IMR-90 (cell line): Measurements from ENCODE around the gene GNG12. TPM values are rescaled to one million over a fixed set of nuclear protein-coding genes. Genes with fewer than 3 reads are reported as not detected.

ENCODE experiments used
- ATAC-seq: fragments of 200-7000 bp; cut with Tn5 transposase; 2 replicates; pipeline ENCODE4 v1.9.1; 2020; ENCODE audit warnings: low read depth, mild to moderate bottlenecking, moderate library complexity
- BruUV-seq: library from RNA; stranded (reverse); fragments of 400-500 nt; replicated peaks from 2 replicates; lab custom pipeline; 2021; lab: Mats Ljungman, UMichigan
- CTCF ChIA-PET: fragments of 300-600 bp; formaldehyde crosslinking; extraction: SDS; loops from one replicate; lab custom pipeline; 2021; ENCODE audit warnings: antibody characterized with exemption; lab: Yijun Ruan, JAX
- POLR2A ChIA-PET: fragments of 300-600 bp; sonication (Branson Sonifier 250); formaldehyde crosslinking; loops from one replicate; lab custom pipeline; 2022; ENCODE audit warnings: antibody characterized with exemption; ENCODE audit not compliant: unreplicated experiment; lab: Charles Lee
- DNase-seq: peaks from one replicate; pipeline ENCODE4 v3.0.0; 2013
- H2AFZ ChIP-seq: replicated peaks from 2 replicates; pipeline ENCODE3; 2013; ENCODE audit warnings: low read length, mild to moderate bottlenecking; ENCODE audit not compliant: poor library complexity
- H2AK5ac ChIP-seq: 2 replicates; pipeline ENCODE4 v1.6.1; 2013; ENCODE audit warnings: low read depth, low read length, inconsistent platforms
- H2AK9ac ChIP-seq: replicated peaks from 2 replicates; pipeline ENCODE3; 2013; ENCODE audit warnings: mild to moderate bottlenecking, low read depth, low read length, moderate library complexity; ENCODE audit not compliant: poor library complexity
- H2BK120ac ChIP-seq: 2 replicates; pipeline ENCODE4 v1.6.1; 2013; ENCODE audit warnings: low read depth, low read length, inconsistent platforms
- H2BK15ac ChIP-seq: 3 replicates; pipeline ENCODE4 v1.6.1; 2013; ENCODE audit warnings: low read depth, low read length, inconsistent platforms
- H2BK20ac ChIP-seq: 2 replicates; pipeline ENCODE4 v1.6.1; 2013; ENCODE audit warnings: low read depth, mild to moderate bottlenecking, inconsistent platforms, low read length, moderate library complexity
- H2BK5ac ChIP-seq: 2 replicates; pipeline ENCODE4 v1.6.1; 2013; ENCODE audit warnings: mild to moderate bottlenecking, low read depth, low read length, inconsistent platforms; ENCODE audit not compliant: poor library complexity, severe bottlenecking
- H3K14ac ChIP-seq: replicated peaks from 2 replicates; pipeline ENCODE4 v1.6.1; 2013; ENCODE audit warnings: low read depth, low read length, inconsistent platforms
- H3K18ac ChIP-seq: 2 replicates; pipeline ENCODE4 v1.6.1; 2013; ENCODE audit warnings: low read depth, low read length, control low read depth
- H3K23ac ChIP-seq: 2 replicates; pipeline ENCODE4 v1.6.1; 2013; ENCODE audit warnings: low read depth, low read length, inconsistent platforms
- H3K27ac ChIP-seq: 2 replicates; pipeline ENCODE4 v1.5.1; 2013; ENCODE audit warnings: mild to moderate bottlenecking, control low read depth, low read length; ENCODE audit not compliant: insufficient read depth
- H3K27me3 ChIP-seq: 2 replicates; pipeline ENCODE4 v1.6.1; 2013; ENCODE audit warnings: low read length; ENCODE audit not compliant: control insufficient read depth, insufficient read depth
- H3K36me3 ChIP-seq: 2 replicates; pipeline ENCODE4 v1.6.1; 2013; ENCODE audit warnings: low read length, mixed read lengths; ENCODE audit not compliant: control insufficient read depth, insufficient read depth
- H3K4ac ChIP-seq: 2 replicates; pipeline ENCODE4 v1.6.1; 2013; ENCODE audit warnings: low read depth, low read length, inconsistent platforms
- H3K4me1 ChIP-seq: 2 replicates; pipeline ENCODE4 v1.6.1; 2013; ENCODE audit warnings: low read length, mixed read lengths; ENCODE audit not compliant: control insufficient read depth, insufficient read depth
- H3K4me2 ChIP-seq: 2 replicates; pipeline ENCODE4 v1.6.1; 2013; ENCODE audit warnings: low read depth, mild to moderate bottlenecking, control low read depth, low read length, moderate library complexity
- H3K4me3 ChIP-seq: 2 replicates; pipeline ENCODE4 v1.5.1; 2013; ENCODE audit warnings: low read depth, mild to moderate bottlenecking, control low read depth, low read length, moderate library complexity; ENCODE audit not compliant: insufficient read depth
- H3K56ac ChIP-seq: 2 replicates; pipeline ENCODE4 v1.6.1; 2013; ENCODE audit warnings: low read length, inconsistent platforms; ENCODE audit not compliant: insufficient read depth; ENCODE audit errors: extremely low read depth
- H3K79me1 ChIP-seq, 2 experiments: 2 replicates each; pipeline ENCODE4 v1.6.1; 2013; ENCODE audit warnings: low read length in 2 of 2, inconsistent platforms in 1 of 2, low read depth in 1 of 2
- H3K9ac ChIP-seq: 2 replicates; pipeline ENCODE4 v1.6.1; 2013; ENCODE audit warnings: low read depth, low read length, control low read depth
- H3K9me1 ChIP-seq: 2 replicates; pipeline ENCODE4 v1.6.1; 2013; ENCODE audit warnings: low read length, inconsistent platforms; ENCODE audit not compliant: insufficient read depth
- H3K9me3 ChIP-seq: 2 replicates; pipeline ENCODE4 v1.6.1; 2013; ENCODE audit warnings: low read length; ENCODE audit not compliant: control insufficient read depth, insufficient read depth
- H4K20me1 ChIP-seq: 2 replicates; pipeline ENCODE4 v1.6.1; 2013; ENCODE audit warnings: low read length, inconsistent platforms; ENCODE audit not compliant: insufficient read depth
- H4K5ac ChIP-seq: 2 replicates; pipeline ENCODE4 v1.6.1; 2013; ENCODE audit warnings: mild to moderate bottlenecking, low read depth, low read length, control low read depth
- H4K8ac ChIP-seq, 2 experiments: 2 replicates each; pipeline ENCODE4 v1.6.1; 2013; ENCODE audit warnings: low read depth in 2 of 2, low read length in 2 of 2, control low read depth in 1 of 2, inconsistent platforms in 1 of 2
- H4K91ac ChIP-seq: 2 replicates; pipeline ENCODE4 v1.6.1; 2013; ENCODE audit warnings: low read depth, low read length, inconsistent platforms; ENCODE audit not compliant: insufficient read depth
- BHLHE40 ChIP-seq: fragments of 150-350 bp; IDR thresholded peaks from 2 replicates; pipeline ENCODE4 v1.6.1; 2016; ENCODE audit warnings: mild to moderate bottlenecking, low read depth, low read length
- CEBPB ChIP-seq: IDR thresholded peaks from 2 replicates; pipeline ENCODE4 v1.6.1; 2012; ENCODE audit warnings: low read depth, low read length, improper control_type of control experiment
- CHD1 ChIP-seq: IDR thresholded peaks from 2 replicates; pipeline ENCODE4 v1.6.1; 2012; ENCODE audit warnings: low read depth, low read length, improper control_type of control experiment
- FOS ChIP-seq: fragments of 150-350 bp; IDR thresholded peaks from 2 replicates; pipeline ENCODE4 v1.6.1; 2016; ENCODE audit warnings: low read depth, low read length
- MAZ ChIP-seq: IDR thresholded peaks from 2 replicates; pipeline ENCODE4 v1.6.1; 2012; ENCODE audit warnings: low read depth, mild to moderate bottlenecking, low read length, improper control_type of control experiment, moderate library complexity, borderline replicate concordance
- MXI1 ChIP-seq: IDR thresholded peaks from 2 replicates; pipeline ENCODE4 v1.6.1; 2012; ENCODE audit warnings: low read depth, mild to moderate bottlenecking, low read length, moderate library complexity, borderline replicate concordance
- POLR2A ChIP-seq: IDR thresholded peaks from 2 replicates; pipeline ENCODE4 v1.6.1; 2012; ENCODE audit warnings: mild to moderate bottlenecking, low read depth, low read length
- RCOR1 ChIP-seq: IDR thresholded peaks from 2 replicates; pipeline ENCODE4 v1.6.1; 2012; ENCODE audit warnings: mild to moderate bottlenecking, low read length, improper control_type of control experiment; ENCODE audit not compliant: insufficient replicate concordance
- WGBS, 2 experiments: methylation state at CpG; one replicate each; pipeline versions ENCODE4 v1.1.5 to v1.1.7; 2013; ENCODE audit warnings: missing lambda C conversion rate in 2 of 2; ENCODE audit not compliant: insufficient read length in 1 of 2; ENCODE audit errors: extremely low coverage in 2 of 2; 5-methylcytosine and 5-hydroxymethylcytosine counted together
- dilution Hi-C: fragments of 300-500 bp; cut with HindIII; formaldehyde crosslinking; loops from one replicate; pipeline ENCODE4 v1.14.3; 2018; ENCODE audit warnings: low sequenced_read_pairs; ENCODE audit not compliant: unreplicated experiment
- in situ Hi-C: fragments of 300-500 bp; cut with MboI; formaldehyde crosslinking; loops from 3 replicates; pipeline ENCODE4 v1.14.3; 2019; ENCODE audit warnings: low sequenced_read_pairs, inconsistent platforms, mixed read lengths
- intact Hi-C: fragments of 100-400 bp; cut with micrococcal nuclease; formaldehyde crosslinking; loops from 2 replicates; pipeline ENCODE4 v1.10.0; 2022
- polyA plus RNA-seq, 3 experiments: library from polyadenylated mRNA; depleted of rRNA; stranded (reverse); fragments of >200 nt; gene quantifications; 2 replicates each; pipeline ENCODE4 v1.2.3, GENCODE V29; 2012; ENCODE audit warnings: low replicate concordance in 1 of 3
- total RNA-seq: library from RNA; depleted of rRNA; stranded (reverse); fragments of >200 nt; gene quantifications from 2 replicates; pipeline ENCODE4 v1.2.3, GENCODE V29; 2012
- TF ChIP-seq, protein P1 (sequence below): fragments of 150-350 bp; IDR thresholded peaks from 2 replicates; pipeline ENCODE4 v1.6.1; 2017; ENCODE audit warnings: mild to moderate bottlenecking, antibody characterized with exemption, low read length, low read depth
- TF ChIP-seq, protein P2 (sequence below): fragments of 150-350 bp; IDR thresholded peaks from 2 replicates; pipeline ENCODE4 v1.6.1; 2016; ENCODE audit warnings: low read depth, mild to moderate bottlenecking, low read length, moderate library complexity, borderline replicate concordance

Gene GNG12
- total and polyA plus RNA-seq, 2 of the 4 experiments (the other 2 are of a cell fraction), result 92.3 to 132 TPM

DNA sequence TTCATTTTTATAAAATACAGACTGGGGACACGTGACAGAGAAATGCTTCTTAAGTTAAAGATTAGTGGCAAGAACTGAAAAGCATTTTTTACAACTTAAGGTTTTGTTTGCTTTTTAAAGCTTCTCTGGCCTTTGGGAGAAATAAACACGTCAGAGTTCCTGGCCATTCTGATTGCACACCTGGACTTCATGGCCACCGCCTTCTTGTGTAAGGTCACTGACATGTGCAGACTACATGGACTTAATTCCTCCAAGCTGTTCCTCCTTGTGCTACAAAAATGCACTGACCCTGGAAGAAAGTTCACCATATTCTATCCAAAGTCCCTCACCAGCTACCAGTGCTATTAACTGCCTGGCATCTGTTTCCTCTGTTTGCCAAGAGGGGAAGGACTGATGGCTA lies 92.1 kb downstream of the GNG12 start:
- dilution Hi-C loops (no loop called here), in situ Hi-C loops (no loop called here), intact Hi-C loops (no loop called here)
- Histone ChIP-seq H3K9me1 (peaks cover 38% of the 10 kb centered on the region), H3K4me2 (no peak overlapping the region), H3K4ac (no peak overlapping the region), H2AFZ (no peak overlapping the region), H3K4me1 (peaks cover 12% of the 10 kb centered on the region), H3K9me3 (no peaks in the 10 kb centered on the region), H2BK20ac (no peak overlapping the region), H3K79me1 (peaks cover 60 to 79% of the 10 kb centered on the region in 2 experiments), H4K91ac (peak overlapping the region; percentile 15; the same call in 1 of the 2 replicates), H2BK15ac (no peak overlapping the region), H3K4me3 (no peak overlapping the region), H3K56ac (no peak overlapping the region), H4K8ac (peak overlapping the region in 1 of 2 experiments; percentile 30; a peak in 1 of 4 replicates), H3K36me3 (peaks cover 1% of the 10 kb centered on the region; the same call in 1 of the 2 replicates), H3K18ac (no peak overlapping the region), H2BK120ac (no peak overlapping the region), H4K5ac (no peak overlapping the region), H2AK9ac (no peak overlapping the region), H2BK5ac (no peak overlapping the region), H3K14ac (peak overlapping the region; percentile 27; the same call in 1 of the 2 replicates), H3K9ac (no peak overlapping the region), H3K27me3 (no peaks in the 10 kb centered on the region), H3K23ac (no peak overlapping the region), H3K27ac (no peak overlapping the region), H2AK5ac (0 out of 2 replicates have a peak overlapping the region, but pooled peaks have one; percentile 20), H4K20me1 (peaks cover 2% of the 10 kb centered on the region)
- DNase-seq (no peak), ATAC-seq (no peak)
- BruUV-seq, result no TSS peak
- POLR2A ChIA-PET, result interaction anchor here (0.6 kb wide), 1 partner anchor 500 kb away, joined by 3 read pairs; no protein-coding TSS in a partner anchor
- 100% methylated on average over 2 of the region's 3 CpGs; no CpG with 5 or more reads in 1 of the 2 experiments for WGBS, 2 experiments
- CTCF ChIA-PET, result interaction anchor here (1.2 kb wide), 1 partner anchor 44 kb away, joined by 3 read pairs; no protein-coding TSS in a partner anchor
- no peak for TF ChIP-seq CEBPB
- TF ChIP-seq, protein P1, sequence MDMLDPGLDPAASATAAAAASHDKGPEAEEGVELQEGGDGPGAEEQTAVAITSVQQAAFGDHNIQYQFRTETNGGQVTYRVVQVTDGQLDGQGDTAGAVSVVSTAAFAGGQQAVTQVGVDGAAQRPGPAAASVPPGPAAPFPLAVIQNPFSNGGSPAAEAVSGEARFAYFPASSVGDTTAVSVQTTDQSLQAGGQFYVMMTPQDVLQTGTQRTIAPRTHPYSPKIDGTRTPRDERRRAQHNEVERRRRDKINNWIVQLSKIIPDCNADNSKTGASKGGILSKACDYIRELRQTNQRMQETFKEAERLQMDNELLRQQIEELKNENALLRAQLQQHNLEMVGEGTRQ, result no peak
- TF ChIP-seq FOS, result no peak
- no peak for TF ChIP-seq POLR2A
- TF ChIP-seq CHD1, result no peak
- no peak for TF ChIP-seq BHLHE40
- TF ChIP-seq, protein P2, sequence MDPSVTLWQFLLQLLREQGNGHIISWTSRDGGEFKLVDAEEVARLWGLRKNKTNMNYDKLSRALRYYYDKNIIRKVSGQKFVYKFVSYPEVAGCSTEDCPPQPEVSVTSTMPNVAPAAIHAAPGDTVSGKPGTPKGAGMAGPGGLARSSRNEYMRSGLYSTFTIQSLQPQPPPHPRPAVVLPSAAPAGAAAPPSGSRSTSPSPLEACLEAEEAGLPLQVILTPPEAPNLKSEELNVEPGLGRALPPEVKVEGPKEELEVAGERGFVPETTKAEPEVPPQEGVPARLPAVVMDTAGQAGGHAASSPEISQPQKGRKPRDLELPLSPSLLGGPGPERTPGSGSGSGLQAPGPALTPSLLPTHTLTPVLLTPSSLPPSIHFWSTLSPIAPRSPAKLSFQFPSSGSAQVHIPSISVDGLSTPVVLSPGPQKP, result no peak
- no peak for TF ChIP-seq RCOR1
- no peak for TF ChIP-seq MAZ
- no peak for TF ChIP-seq MXI1
